B cell (primary cell): ENCODE data around the gene NUDC.

ENCODE experiments used
- CTCF ChIP-seq: fragments of 200-600 bp; IDR thresholded peaks from one replicate; pipeline ENCODE4 v1.8.0; 2022; ENCODE audit warnings: antibody characterized with exemption, mild to moderate bottlenecking
- EZH2 ChIP-seq: IDR thresholded peaks from 2 replicates; pipeline ENCODE4 v1.6.1; 2012; ENCODE audit warnings: borderline replicate concordance, low read depth, mild to moderate bottlenecking, moderate library complexity, low read length; ENCODE audit not compliant: insufficient read depth, poor library complexity, severe bottlenecking

GRCh38 chr1:26953374-26953773, 31.8 kb downstream of the NUDC start:
- no peak for TF ChIP-seq CTCF
- TF ChIP-seq EZH2, result no peak
